ENCODE measurements around the gene GPRASP1. TPM values are rescaled to one million over a fixed set of nuclear protein-coding genes. Genes with fewer than 3 reads are reported as not detected.

The GPRASP1 gene
- total RNA-seq, 1 donor from 2014 or later, result 7.3 TPM

DNA sequence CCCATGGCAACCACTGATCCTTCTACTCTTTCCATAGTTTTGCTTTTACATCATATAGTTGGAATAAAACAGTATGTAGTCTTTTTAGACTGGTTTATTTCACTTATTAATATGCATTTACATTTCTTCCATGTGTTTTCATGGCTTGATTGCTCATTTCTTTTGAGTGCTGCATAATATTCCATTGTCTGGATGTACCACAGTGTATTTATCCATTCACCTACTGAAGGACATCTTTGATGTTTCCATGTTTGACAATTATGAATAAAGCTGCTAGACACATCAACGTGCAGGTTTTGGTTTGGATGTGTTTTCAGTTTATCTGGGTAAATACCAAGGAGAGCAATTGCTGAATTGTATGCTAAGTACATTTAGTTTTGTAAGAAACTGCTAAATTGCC lies 13.7 kb upstream of the GPRASP1 start:
- Histone ChIP-seq H3K27me3 (no peaks in the 10 kb centered on the region), H3K36me3 (no peaks in the 10 kb centered on the region), H3K4me1 (no peaks in the 10 kb centered on the region), H3K4me3 (no peak overlapping the region), H4K20me1 (ENCODE audit: low read depth) (no peaks in the 10 kb centered on the region), H3K9ac (no peak overlapping the region), H3K4me2 (no peak overlapping the region), H3K9me3 (ENCODE audit: low read depth) (peaks cover 10% of the 10 kb centered on the region), H3K79me2 (ENCODE audit: low read depth) (no peaks in the 10 kb centered on the region), H3K27ac (no peak overlapping the region), H3F3A (ENCODE audit: low read depth) (no peaks in the 10 kb centered on the region), H2AFZ (replicated peaks) (no peak overlapping the region)
- Mint-ChIP-seq H3K27me3 (ENCODE audit: insufficient read depth, low read depth) (no peaks in the 10 kb centered on the region), H3K36me3 (peaks cover 22% of the 10 kb centered on the region), H3K27ac (no peak overlapping the region), H3K4me3 (no peak overlapping the region), H3K9me3 (peaks cover 20% of the 10 kb centered on the region), H3K4me1 (no peaks in the 10 kb centered on the region)
- no peak for DNase-seq (ENCODE audit: low spot score)
- TF ChIP-seq CTCF (IDR thresholded peaks at IDR 0.05) (no peak), EZH2 (IDR thresholded peaks at IDR 0.05) (no peak), EZH2phosphoT487 (IDR thresholded peaks at IDR 0.05) (no peak)

DNA sequence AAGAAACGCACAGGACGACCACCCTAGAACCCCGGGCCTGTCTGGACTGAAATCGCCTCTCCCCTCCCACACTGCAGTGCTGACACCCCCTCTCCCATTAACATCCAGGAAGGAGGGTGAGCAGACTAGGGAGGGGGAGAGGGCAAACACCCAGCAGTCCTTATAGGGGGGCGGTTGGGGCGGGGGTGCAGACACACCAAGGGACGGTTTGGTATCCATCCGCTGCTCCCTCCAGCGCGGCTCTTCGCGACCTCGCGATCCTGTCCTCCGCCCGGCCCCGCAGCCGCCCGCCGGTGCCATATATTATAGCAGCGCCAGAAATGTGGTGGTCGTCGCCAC lies 411 bp upstream of the GPRASP1 start:
- Mint-ChIP-seq H3K4me3 (peak overlapping the region; percentile 90), H3K27ac (no peak overlapping the region), H3K27me3 (ENCODE audit: insufficient read depth, low read depth) (peaks cover 12% of the 10 kb centered on the region), H3K9me3 (peaks cover 24% of the 10 kb centered on the region), H3K4me1 (no peaks in the 10 kb centered on the region), H3K36me3 (peaks cover 8% of the 10 kb centered on the region)
- Histone ChIP-seq H3K9me3 (ENCODE audit: low read depth) (no peaks in the 10 kb centered on the region), H3K27me3 (no peaks in the 10 kb centered on the region), H3K79me2 (ENCODE audit: low read depth) (no peaks in the 10 kb centered on the region), H2AFZ (replicated peaks) (no peak overlapping the region), H3K9ac (no peak overlapping the region), H3K4me3 (peak overlapping the region; percentile 59), H3K36me3 (no peaks in the 10 kb centered on the region), H3K27ac (no peak overlapping the region), H3K4me2 (peak overlapping the region; percentile 77), H3K4me1 (no peaks in the 10 kb centered on the region), H3F3A (ENCODE audit: low read depth) (no peaks in the 10 kb centered on the region), H4K20me1 (ENCODE audit: low read depth) (no peaks in the 10 kb centered on the region)
- TF ChIP-seq EZH2phosphoT487 (IDR thresholded peaks at IDR 0.05), result no peak
- TF ChIP-seq EZH2 (IDR thresholded peaks at IDR 0.05), result no peak
- TF ChIP-seq CTCF (IDR thresholded peaks at IDR 0.05), result no peak
- no peak for DNase-seq (ENCODE audit: low spot score)

DNA sequence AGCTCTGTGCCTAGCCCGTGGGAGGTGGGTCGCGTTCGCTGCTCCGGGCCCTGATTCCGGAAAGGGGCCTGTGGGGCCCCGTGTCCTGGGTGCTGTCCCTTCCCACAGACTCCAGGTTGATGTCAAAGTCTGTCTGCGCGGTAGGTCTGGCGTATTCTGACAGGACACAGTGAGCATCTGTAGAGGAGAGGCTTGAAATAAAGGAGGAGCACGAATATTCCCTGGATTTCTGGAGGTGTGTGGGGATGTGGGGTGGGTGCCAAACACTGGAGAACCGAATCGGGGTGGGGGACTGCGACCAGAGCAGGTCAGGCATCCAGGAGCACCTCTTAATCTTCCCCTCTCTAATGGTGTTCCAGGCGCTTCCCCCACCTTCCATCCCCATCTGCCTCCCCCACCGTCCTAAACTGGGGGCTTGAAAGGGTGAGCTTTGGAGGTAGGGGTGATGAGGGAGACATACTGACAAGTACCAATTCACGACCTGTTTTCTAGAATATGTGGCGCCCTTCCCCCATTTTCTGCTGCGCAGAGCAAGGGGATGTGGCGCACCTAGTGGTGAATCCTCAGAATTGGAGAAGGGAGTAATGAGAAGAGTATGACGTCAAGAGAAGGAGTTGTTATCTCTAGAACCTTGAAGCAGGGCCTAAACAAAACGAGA lies 877 bp downstream of the GPRASP1 start:
- no peak overlapping the region for H2AFZ ChIP-seq (replicated peaks)

More for the DNA sequence above, 877 bp downstream of the GPRASP1 start:
- H3K4me1 Mint-ChIP-seq, result no peaks in the 10 kb centered on the region
- Histone ChIP-seq H3K27ac (no peak overlapping the region), H3K27me3 (no peaks in the 10 kb centered on the region), H3K4me2 (peak overlapping the region; percentile 77), H4K20me1 (ENCODE audit: low read depth) (no peaks in the 10 kb centered on the region), H3K36me3 (no peaks in the 10 kb centered on the region), H3F3A (ENCODE audit: low read depth) (no peaks in the 10 kb centered on the region), H3K4me1 (no peaks in the 10 kb centered on the region), H3K9me3 (ENCODE audit: low read depth) (no peaks in the 10 kb centered on the region), H3K9ac (no peak overlapping the region), H3K4me3 (peak overlapping the region; percentile 59), H3K79me2 (ENCODE audit: low read depth) (no peaks in the 10 kb centered on the region)
- DNase-seq (ENCODE audit: low spot score), result peak; percentile 41
- TF ChIP-seq EZH2phosphoT487 (IDR thresholded peaks at IDR 0.05), result no peak
- TF ChIP-seq CTCF (IDR thresholded peaks at IDR 0.05), result peak; percentile 65
- H3K27me3 Mint-ChIP-seq (ENCODE audit: insufficient read depth, low read depth), result peaks cover 12% of the 10 kb centered on the region
- peaks cover 8% of the 10 kb centered on the region for H3K36me3 Mint-ChIP-seq
- H3K9me3 Mint-ChIP-seq, result peaks cover 17% of the 10 kb centered on the region
- peak overlapping the region; percentile 81 for H3K4me3 Mint-ChIP-seq
- H3K27ac Mint-ChIP-seq, result no peak overlapping the region

Data from neural progenitor cell (in vitro differentiated cells).